OCI-M2 (cell line): Measurements from ENCODE around the gene MPPED1.

Source experiments
- DNase-seq: peaks from one replicate; lab custom pipeline; 2025; ENCODE audit not compliant: unreplicated experiment; lab: John Stamatoyannopoulos, UW

Gene MPPED1

DNA sequence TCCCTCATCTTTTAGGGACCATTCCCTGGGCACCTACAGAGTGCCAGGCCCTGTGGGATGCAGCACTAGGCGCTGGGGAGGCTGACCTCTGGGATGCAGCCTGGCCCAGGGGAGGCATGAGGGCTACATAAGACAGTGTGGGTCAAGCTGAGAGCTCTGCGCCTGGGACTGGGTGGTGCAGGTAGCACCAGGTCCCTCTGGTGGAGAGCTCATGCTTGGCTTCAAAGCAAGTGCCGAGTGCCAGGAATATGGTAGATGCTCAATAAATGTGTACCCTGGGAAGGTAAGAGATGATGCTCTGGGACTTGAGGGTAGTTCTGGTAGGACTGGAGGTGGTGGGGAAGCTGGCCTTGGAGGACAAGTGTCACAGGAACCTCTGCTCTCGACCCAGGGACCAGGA is 2.0 kb upstream of the MPPED1 start:
- no peak for DNase-seq

GRCh38 chr22:43411040-43411868 is 560 bp upstream of the MPPED1 start:
- DNase-seq: no peak

GRCh38 chr22:43412808-43413795 is 1.3 kb downstream of the MPPED1 start:
- DNase-seq: no peak

- DNase-seq: no peak
Observed at GRCh38 chr22:43413826-43414225, 2.0 kb downstream of the MPPED1 start.

GRCh38 chr22:43415681-43416080 is 3.9 kb downstream of the MPPED1 start:
- no peak for DNase-seq

DNA sequence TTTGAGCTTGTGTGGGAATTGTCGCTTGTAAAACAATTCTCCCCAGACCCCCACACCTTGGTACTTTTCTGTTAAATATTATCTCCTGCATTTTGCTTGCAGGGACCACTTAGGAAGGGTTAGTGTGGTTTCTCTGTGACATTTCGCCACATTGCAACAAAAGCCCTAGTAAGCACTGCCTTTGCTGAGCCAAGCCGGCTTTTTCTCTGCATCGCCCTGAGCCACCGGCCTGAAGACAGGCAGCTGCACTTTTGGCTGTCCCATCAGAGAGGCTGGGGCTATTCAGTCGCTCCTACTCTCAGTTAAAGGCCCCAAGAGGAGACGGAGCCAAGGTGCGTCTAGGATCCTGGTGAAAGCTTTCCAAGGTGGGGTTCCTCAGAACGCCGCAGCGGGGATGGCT is 5.7 kb downstream of the MPPED1 start:
- DNase-seq: no peak

- DNase-seq: no peak
Observed at GRCh38 chr22:43418079-43418825, 6.4 kb downstream of the MPPED1 start.

DNA sequence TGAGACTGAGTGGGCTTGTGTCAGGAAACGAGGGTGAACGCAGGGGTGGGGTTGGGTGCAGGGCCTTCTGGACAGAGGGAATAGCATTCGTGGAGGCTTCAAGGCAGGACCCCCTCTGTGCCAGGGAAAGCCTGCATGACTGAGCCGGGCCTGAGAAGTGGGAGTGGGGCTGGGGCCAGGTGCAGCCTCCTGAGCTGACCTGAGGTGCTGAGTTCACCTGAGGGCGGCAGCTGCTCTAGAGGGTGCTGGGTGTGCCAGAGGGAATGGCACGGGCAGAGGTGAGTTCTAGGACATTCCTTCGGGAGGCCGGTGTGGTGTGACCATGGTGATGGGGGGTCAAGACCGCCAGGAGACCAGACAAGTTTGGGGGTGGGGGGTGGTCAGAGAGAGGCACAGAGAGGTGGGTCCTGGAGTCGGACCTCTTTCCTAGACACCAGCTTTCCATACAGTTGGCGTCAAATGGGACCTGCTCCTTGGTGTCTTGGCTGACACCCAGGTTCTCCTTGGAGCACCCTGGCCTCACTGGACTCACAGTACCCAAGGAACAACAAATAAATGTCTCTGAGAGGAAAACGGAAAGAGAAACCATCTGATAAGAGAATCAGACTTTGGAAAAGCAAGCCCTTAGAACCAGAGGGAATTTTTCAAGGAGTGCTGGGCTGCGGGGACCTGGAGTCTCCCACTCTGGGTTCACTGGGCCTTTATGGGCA is 7.7 kb downstream of the MPPED1 start:
- no peak for DNase-seq

- DNase-seq: no peak
Observed at GRCh38 chr22:43421046-43421665, 9.3 kb downstream of the MPPED1 start.

GRCh38 chr22:43421914-43422615 is 10.3 kb downstream of the MPPED1 start:
- DNase-seq: no peak

- DNase-seq: no peak
Observed at GRCh38 chr22:43423046-43423445, 11.2 kb downstream of the MPPED1 start.

GRCh38 chr22:43424201-43424600 is 12.4 kb downstream of the MPPED1 start:
- DNase-seq: no peak

DNA sequence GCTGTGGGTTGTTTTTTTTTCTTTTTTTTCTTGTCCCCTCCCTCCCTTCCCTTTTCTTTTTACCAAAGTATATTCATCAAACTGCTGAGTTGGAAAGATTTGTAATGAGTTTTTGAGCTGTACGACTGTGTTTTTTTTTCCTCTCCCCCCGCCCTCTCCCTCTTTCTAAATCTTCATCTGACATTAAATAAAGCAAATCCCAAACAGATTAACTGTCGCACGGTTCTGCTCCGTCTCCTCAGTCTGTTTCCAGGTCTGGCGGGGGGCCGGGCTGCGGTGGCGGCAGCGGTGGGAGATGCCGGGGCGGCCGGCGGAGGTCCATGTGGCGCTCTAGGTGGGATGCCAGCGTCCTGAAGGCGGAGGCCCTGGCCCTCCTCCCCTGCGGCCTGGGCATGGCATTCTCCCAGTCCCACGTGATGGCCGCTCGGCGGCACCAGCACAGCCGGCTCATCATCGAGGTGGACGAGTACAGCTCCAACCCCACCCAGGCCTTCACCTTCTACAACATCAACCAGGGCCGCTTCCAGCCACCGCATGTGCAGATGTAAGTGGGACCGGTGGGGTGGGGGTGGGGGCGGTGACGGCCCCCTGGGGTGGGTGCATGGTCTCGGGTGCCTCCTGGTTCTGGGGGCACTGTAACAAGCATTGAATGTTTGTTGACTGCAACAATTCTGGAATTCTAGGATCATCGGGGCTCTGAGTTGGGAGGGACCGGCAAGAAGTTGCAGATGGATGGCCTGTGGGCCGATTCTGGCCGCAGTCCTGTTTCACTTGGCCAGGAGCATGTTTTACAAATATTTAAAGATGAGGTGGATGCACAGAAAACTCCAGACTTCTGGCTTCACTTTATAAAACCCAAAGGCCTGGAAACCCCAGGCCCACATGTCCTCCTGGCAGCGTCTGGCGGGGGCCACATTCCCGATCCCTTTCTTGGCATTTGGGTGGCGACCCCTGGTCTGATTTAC is 13.1 kb downstream of the MPPED1 start:
- DNase-seq: no peak

DNA sequence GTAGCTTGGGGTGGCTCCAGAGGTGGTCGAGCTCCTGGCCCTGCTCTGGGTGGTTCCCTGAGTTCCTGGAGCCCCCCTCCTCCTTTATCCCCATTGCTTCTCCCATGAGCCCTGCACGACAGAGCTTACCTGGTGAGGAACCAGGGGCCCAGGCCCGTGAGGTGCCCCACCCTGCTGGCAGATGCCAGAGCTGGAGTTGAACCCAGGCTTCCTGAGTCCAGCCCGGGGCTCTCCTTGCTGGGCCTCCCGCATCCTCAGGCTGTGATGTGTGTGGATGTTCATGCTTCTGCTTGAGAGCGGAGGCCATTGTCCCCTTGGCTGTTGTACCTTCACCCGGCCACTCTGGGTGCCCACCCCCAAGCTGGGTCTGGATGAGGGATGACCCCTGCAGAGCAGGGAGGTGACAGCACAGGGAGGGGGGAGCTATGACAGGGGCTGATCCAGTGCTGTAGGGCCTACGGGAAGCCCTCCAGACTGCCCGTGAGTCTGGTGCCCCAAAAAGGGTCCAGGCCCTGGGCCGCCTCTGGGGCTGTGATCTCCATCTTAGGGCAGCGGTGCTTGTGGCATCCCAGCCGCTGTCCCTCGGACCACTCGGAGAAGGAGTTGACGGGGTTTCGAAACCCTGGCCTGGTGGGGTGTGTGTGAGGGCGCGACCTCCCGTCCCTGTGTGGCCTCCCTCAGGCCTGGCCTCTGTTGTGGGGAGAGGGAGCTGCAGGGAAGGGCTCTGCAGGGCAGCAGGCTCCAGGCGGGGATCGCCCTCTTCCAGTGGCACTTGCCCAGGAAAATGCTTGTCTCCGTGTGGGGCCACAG is 14.4 kb downstream of the MPPED1 start:
- DNase-seq: no peak

DNA sequence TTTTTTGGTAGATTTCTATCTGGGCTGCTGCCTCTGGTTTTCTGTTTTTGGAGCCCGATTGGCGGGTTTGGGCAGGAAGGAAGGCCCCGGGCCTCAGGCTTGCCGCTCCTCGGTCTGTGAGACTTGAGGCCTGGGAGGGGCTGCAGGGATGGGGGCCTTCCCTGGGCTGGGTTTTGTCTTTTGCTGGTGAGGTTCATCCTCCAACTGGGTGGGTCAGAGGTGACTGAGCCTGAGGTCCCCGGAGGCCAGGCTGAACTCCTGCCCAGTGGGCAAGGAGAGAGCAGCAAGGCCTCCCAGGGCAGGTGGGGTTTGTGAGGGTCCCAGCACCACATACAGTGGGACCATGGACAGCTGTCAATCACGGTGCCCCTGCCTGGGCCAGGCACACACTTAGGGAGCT is 15.0 kb downstream of the MPPED1 start:
- no peak for DNase-seq

- DNase-seq: no peak
Observed at GRCh38 chr22:43427296-43428004, 15.6 kb downstream of the MPPED1 start.

GRCh38 chr22:43428005-43428485 is 16.2 kb downstream of the MPPED1 start:
- DNase-seq: no peak
